Mesothelial cell of epicardium (in vitro differentiated cells): Measurements from ENCODE around the gene MT1M. TPM values are rescaled to one million over a fixed set of nuclear protein-coding genes. Genes with fewer than 3 reads are reported as not detected.
"Not testable (repeated sequence)": the region's sequence is repeated elsewhere in the genome, so short reads cannot be mapped to it uniquely, and the experiment has no call there.

Experiments
- DNase-seq, 2 experiments: peaks; one replicate each; pipeline ENCODE4 v3.0.0; 2021; ENCODE audit warnings: low spot score in 2 of 2; ENCODE audit not compliant: unreplicated experiment in 2 of 2
- H3K27ac Mint-ChIP-seq: 2 replicates; pipeline ENCODE4 v1.8.0; 2021; ENCODE audit warnings: mixed read lengths
- H3K27me3 Mint-ChIP-seq: 2 replicates; pipeline ENCODE4 v1.8.0; 2021; ENCODE audit warnings: low read depth, mixed read lengths
- H3K36me3 Mint-ChIP-seq: 2 replicates; pipeline ENCODE4 v1.8.0; 2021; ENCODE audit warnings: mixed read lengths
- H3K4me1 Mint-ChIP-seq: 2 replicates; pipeline ENCODE4 v1.8.0; 2021; ENCODE audit warnings: mixed read lengths
- H3K4me3 Mint-ChIP-seq: 2 replicates; pipeline ENCODE4 v1.8.0; 2021; ENCODE audit warnings: mild to moderate bottlenecking, moderate library complexity, mixed read lengths
- H3K9me3 Mint-ChIP-seq: 2 replicates; pipeline ENCODE4 v1.8.0; 2021; ENCODE audit warnings: mixed read lengths
- total RNA-seq: library from RNA; stranded (reverse); gene quantifications from 3 replicates; pipeline ENCODE4 v1.2.1, GENCODE V29; 2021
- TF ChIP-seq, protein P1 (sequence below): fragments of 200-600 bp; sonication (generic); IDR thresholded peaks from one replicate; pipeline ENCODE4 v1.5.0; 2021; ENCODE audit warnings: antibody characterized with exemption; ENCODE audit not compliant: unreplicated experiment

The MT1M gene
- total RNA-seq, 1 donor from 2014 or later: not detected

DNA sequence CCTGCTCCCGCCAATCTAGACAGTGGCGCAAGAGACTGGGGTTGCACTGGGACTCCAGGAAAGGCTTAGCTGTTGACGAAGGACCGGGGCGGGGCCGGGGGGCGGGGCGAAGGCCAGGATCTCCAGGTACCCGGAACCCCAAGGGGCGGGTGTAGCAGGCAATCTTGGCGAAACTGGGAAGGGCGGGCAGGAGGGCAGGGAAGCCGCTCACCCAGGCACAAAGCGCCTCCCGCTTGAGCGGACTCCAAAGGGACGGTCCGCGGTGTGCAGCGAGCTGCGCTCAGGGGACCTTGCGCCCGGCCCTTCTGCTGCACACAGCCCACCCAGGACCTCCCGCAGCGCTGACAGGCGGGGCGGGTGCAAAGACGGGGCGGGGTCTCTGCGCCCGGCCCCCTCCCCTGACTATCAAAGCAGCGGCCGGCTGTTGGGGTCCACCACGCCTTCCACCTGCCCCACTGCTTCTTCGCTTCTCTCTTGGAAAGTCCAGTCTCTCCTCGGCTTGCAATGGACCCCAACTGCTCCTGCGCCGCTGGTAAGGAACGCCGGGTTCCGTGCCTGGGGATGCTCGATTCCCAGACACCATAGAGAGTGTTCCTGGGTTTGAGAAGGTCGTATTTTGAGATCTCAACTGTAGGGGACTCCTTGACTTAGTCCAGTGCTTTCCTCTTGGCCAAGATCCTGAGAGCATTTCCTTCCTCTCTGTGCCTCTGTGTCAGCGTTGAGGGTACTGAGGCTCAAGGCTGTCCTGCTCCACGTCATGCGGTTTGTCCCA is 25.3 kb downstream of the MT1M start, which contains the start of gene MT1F:
Gene MT1F (plus strand): TSS at position 405 of the 772 bp plus-strand sequence. CDS start 100 bp downstream, at position 505.
- Mint-ChIP-seq H3K4me3 (peak within 1 kb of the TSS; percentile 79), H3K27ac (no peak within 1 kb of the TSS), H3K4me1 (peaks cover 10% of the 10 kb centered on the region), H3K9me3 (no peaks in the 10 kb centered on the region), H3K27me3 (peaks cover 90% of the 10 kb centered on the region), H3K36me3 (no peaks in the 10 kb centered on the region)
- TF ChIP-seq, protein P1, sequence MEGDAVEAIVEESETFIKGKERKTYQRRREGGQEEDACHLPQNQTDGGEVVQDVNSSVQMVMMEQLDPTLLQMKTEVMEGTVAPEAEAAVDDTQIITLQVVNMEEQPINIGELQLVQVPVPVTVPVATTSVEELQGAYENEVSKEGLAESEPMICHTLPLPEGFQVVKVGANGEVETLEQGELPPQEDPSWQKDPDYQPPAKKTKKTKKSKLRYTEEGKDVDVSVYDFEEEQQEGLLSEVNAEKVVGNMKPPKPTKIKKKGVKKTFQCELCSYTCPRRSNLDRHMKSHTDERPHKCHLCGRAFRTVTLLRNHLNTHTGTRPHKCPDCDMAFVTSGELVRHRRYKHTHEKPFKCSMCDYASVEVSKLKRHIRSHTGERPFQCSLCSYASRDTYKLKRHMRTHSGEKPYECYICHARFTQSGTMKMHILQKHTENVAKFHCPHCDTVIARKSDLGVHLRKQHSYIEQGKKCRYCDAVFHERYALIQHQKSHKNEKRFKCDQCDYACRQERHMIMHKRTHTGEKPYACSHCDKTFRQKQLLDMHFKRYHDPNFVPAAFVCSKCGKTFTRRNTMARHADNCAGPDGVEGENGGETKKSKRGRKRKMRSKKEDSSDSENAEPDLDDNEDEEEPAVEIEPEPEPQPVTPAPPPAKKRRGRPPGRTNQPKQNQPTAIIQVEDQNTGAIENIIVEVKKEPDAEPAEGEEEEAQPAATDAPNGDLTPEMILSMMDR: no peak
- no peak for DNase-seq

DNA sequence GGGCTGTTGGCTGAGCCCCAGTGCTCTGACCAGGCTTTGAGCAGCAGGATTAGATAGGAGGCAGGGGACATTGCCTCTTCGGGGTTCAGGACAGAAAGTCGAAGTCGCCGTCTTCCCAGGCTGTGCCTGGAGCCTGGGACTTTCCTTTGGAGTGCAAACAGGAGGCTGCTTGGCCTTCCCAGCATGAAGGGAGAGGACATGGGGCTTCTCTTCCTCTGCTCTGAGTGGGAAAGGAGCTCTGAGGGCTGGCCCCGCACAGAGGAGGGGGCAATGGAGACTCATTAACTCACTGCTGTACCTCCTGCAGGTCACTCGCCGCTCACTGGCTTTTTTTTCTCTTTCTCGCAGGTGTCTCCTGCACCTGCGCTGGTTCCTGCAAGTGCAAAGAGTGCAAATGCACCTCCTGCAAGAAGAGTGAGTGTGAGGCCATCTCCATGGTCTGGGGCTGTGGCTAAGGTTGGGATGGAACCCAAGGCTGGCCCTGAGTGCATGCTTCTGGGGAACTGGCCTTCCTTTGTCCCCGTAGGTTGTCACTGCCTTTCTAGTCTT is 25.9 kb downstream of the MT1M start:
- H3K4me1 Mint-ChIP-seq: peaks cover 12% of the 10 kb centered on the region
- no peaks in the 10 kb centered on the region for H3K9me3 Mint-ChIP-seq
- TF ChIP-seq, protein P1: no peak
- no peaks in the 10 kb centered on the region for H3K36me3 Mint-ChIP-seq
- DNase-seq: no peak
- no peak overlapping the region for H3K27ac Mint-ChIP-seq
- peaks cover 90% of the 10 kb centered on the region for H3K27me3 Mint-ChIP-seq
- H3K4me3 Mint-ChIP-seq: peak overlapping the region; percentile 79

DNA sequence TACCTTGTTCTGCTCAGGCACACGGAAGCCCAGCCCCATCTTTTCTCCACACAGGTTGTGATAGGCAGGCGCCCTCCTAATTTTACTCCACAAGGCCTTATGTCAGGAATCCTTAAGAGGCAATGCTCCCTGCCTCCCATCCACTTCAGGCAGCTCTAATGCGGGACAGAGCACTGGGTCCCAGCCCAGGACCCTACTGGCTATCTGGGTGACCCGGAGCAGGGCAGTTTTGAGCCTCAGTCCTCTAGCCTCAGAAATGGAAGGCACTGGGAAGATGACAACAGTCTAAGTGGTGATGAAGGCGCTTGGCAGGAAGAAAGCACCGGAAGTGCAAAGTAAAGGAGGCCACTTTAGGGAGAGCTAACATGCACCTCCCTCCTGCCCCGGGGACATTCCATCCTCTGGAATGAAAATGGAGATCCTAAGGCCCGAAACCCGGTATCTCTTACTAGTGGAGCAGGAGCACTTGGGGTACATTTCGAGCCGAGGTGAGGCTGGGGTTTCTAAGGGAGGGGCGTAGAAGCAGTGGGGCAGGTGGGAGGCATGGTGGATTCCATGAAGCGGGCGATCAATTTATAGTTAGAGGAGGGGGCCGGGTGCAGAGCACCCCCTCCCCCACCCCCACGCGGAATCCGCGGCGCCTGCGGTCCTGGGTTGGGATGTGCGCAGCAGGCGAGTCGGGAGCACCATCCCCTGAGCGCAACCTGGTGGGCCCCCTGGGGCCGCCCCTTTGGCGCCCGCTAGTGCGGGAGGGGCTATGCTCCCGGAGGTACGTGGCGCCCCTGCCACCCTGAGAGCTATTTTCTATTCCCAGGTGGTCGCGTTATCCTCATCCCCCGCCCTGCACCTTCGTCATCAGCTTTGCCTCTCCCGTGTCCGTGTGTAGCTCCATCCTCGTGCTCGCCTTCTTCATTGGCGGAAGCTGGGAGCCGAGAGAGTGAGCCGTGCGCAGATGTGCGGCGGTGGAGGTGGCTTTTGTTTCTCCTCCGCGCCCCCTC is 30.2 kb downstream of the MT1M start:
- TF ChIP-seq, protein P1: no peak
- no peak for DNase-seq
- H3K4me1 Mint-ChIP-seq: peaks cover 13% of the 10 kb centered on the region
- no peaks in the 10 kb centered on the region for H3K9me3 Mint-ChIP-seq
- H3K27ac Mint-ChIP-seq: no peak overlapping the region
- peak overlapping the region; percentile 59 for H3K4me3 Mint-ChIP-seq
- no peaks in the 10 kb centered on the region for H3K36me3 Mint-ChIP-seq
- H3K27me3 Mint-ChIP-seq: peaks cover 99% of the 10 kb centered on the region

DNA sequence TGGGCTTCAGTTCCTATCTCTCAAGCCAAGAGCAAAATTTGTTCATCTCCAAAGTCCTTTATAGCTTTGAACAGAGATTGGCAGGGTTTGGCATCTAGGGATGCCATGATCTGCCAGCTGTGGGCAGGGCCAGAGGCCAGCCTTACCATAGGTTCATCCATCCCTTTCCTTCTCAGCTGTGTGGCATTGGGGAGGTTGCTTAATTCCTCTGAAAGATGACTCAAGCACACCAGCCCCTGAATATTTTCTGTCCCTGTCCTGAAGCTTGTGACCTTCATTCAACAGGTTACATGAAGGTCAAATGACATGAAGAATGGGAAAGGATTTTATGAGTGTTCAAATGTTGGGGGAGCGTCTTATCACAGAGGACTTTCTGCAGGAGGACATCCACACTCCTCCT is 32.0 kb downstream of the MT1M start:
- Mint-ChIP-seq H3K27ac (no peak overlapping the region), H3K36me3 (no peaks in the 10 kb centered on the region), H3K27me3 (peaks cover 98% of the 10 kb centered on the region), H3K4me3 (no peak overlapping the region), H3K4me1 (peaks cover 8% of the 10 kb centered on the region), H3K9me3 (no peaks in the 10 kb centered on the region)
- TF ChIP-seq, protein P1: no peak
- no peak for DNase-seq

DNA sequence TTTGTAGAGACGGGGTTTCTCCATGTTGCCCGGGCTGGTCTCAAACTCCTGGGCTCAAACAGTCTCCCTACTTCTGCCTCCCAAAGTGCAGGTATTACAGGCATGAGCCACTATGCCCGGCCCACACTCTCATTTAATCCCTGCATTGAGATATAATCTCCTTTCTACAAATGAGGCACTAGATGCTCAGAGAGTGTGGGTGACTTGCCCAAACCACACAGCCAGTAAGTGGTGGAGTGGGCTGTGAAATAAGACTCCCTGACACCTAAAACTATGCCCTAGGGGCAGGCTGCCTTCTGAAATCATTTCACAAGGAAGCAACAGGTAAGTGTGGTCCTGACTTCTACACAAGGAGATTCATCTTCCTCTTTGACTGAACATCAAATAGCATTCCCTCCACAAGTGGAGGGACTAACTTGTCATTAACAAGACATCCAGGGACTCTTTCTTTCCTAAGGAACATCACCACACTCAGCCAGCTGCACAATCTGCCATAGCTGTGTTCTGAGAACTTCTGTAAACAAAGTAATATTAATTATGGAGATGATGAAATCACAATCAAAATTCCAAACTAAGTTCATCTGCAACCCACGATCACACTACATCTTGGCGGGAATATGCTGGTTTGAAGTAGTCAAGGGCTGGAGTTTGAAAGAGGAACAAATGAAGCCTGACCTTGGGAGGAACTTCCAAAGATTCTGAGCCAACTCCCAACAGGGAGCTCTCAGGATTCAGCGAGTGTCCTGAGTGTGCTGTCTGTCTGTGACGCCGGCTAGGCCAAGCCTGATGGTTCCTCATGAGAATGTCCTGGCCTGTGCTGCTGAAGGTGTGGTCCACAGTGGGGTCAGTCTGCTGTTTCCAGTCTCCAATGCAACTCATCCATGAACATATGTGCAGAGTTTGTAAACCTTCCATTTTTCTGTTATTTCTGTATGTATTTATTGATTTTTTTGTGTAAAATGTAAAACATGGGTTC is 33.1 kb downstream of the MT1M start:
- not testable (repeated sequence) for H3K4me3 Mint-ChIP-seq, H3K9me3 Mint-ChIP-seq, H3K36me3 Mint-ChIP-seq, H3K4me1 Mint-ChIP-seq, DNase-seq, H3K27ac Mint-ChIP-seq
- peaks cover 98% of the 10 kb centered on the region for H3K27me3 Mint-ChIP-seq
